Endothelial cell of umbilical vein (primary cell): ENCODE measurements around the gene SCO2.

Source experiments
- EZH2 ChIP-seq: IDR thresholded peaks from 2 replicates; pipeline ENCODE4 v1.6.1; 2012; ENCODE audit warnings: borderline replicate concordance, low read depth, mild to moderate bottlenecking, moderate library complexity, low read length, inconsistent platforms; ENCODE audit not compliant: severe bottlenecking
- GATA2 ChIP-seq: IDR thresholded peaks from 2 replicates; pipeline ENCODE4 v1.7.0; 2011; ENCODE audit warnings: low read depth, mild to moderate bottlenecking, moderate library complexity, mixed read lengths, low read length; ENCODE audit not compliant: insufficient read length, insufficient read depth
- JUN ChIP-seq: IDR thresholded peaks from 2 replicates; pipeline ENCODE4 v1.6.1; 2011; ENCODE audit warnings: borderline replicate concordance, low read depth; ENCODE audit not compliant: insufficient read length, insufficient read depth
- POLR2A ChIP-seq: IDR thresholded peaks from 2 replicates; pipeline ENCODE4 v1.6.1; 2012; ENCODE audit warnings: low read depth, mild to moderate bottlenecking, control low read depth, low read length
- POLR2AphosphoS5 ChIP-seq: IDR thresholded peaks from 2 replicates; pipeline ENCODE4 v1.6.1; 2012; ENCODE audit warnings: low read depth, mild to moderate bottlenecking, control low read depth, low read length, moderate library complexity; ENCODE audit not compliant: insufficient read depth
- TF ChIP-seq, protein P1 (sequence below), 2 donors: IDR thresholded peaks; 1 replicate in 1 of 2; 2 replicates in 1 of 2; pipeline ENCODE4 v1.5.1; 2011; ENCODE audit warnings: low read length in 2 of 2, mild to moderate bottlenecking in 2 of 2, moderate library complexity in 2 of 2, control low read depth in 1 of 2, inconsistent platforms in 1 of 2, low read depth in 1 of 2; ENCODE audit not compliant: insufficient read depth in 1 of 2; ENCODE audit errors: extremely low read depth in 1 of 2
- TF ChIP-seq, protein P2 (sequence below): IDR thresholded peaks from 2 replicates; pipeline ENCODE4 v1.6.1; 2011; ENCODE audit not compliant: insufficient read depth, insufficient read length

DNA sequence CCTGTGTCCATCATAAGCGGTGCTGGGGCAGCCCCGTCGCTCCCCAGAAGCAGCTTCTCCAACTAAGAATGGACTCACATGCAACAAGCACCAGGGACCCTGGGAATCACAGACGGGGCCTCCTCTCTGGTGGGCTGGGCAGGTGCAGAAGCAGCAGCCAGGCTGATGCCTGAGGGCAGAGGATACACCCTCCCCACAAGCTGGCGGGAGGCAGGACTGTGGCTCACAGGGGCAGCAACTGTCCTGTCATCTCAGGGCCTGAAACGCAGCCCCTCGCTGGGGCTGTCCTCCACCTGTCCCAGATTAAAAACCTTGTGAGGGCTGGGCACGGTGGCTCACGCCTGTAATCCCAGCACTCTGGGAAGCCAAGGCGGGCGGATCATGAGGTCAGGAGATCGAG, 47.5 kb downstream of the SCO2 start:
- no peak for TF ChIP-seq GATA2
- no peak for TF ChIP-seq POLR2AphosphoS5
- TF ChIP-seq JUN, result no peak
- no peak for TF ChIP-seq EZH2
- TF ChIP-seq, protein P1, sequence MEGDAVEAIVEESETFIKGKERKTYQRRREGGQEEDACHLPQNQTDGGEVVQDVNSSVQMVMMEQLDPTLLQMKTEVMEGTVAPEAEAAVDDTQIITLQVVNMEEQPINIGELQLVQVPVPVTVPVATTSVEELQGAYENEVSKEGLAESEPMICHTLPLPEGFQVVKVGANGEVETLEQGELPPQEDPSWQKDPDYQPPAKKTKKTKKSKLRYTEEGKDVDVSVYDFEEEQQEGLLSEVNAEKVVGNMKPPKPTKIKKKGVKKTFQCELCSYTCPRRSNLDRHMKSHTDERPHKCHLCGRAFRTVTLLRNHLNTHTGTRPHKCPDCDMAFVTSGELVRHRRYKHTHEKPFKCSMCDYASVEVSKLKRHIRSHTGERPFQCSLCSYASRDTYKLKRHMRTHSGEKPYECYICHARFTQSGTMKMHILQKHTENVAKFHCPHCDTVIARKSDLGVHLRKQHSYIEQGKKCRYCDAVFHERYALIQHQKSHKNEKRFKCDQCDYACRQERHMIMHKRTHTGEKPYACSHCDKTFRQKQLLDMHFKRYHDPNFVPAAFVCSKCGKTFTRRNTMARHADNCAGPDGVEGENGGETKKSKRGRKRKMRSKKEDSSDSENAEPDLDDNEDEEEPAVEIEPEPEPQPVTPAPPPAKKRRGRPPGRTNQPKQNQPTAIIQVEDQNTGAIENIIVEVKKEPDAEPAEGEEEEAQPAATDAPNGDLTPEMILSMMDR (IDR thresholded peaks at IDR 0.05; ENCODE audit: extremely low read depth in 1 of 2, insufficient read depth in 1 of 2, low read depth in 1 of 2, low read length in 2 of 2), result no peak
- TF ChIP-seq POLR2A, result no peak
- TF ChIP-seq, protein P2, sequence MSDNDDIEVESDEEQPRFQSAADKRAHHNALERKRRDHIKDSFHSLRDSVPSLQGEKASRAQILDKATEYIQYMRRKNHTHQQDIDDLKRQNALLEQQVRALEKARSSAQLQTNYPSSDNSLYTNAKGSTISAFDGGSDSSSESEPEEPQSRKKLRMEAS, result no peak
